HepG2 (cell line): Measurements from ENCODE around the gene ENC1. TPM values are rescaled to one million over a fixed set of nuclear protein-coding genes. Genes with fewer than 3 reads are reported as not detected.

ENCODE experiments used
- ATRX ChIP-seq: sonication (generic); formaldehyde crosslinking; IDR thresholded peaks from 2 replicates; pipeline ENCODE4 v1.4.0; 2020; ENCODE audit warnings: missing genetic modification reagents, borderline replicate concordance
- E2F2 ChIP-seq: sonication (generic); formaldehyde crosslinking; IDR thresholded peaks from 2 replicates; pipeline ENCODE4 v1.4.0; 2020; ENCODE audit warnings: missing genetic modification reagents, borderline replicate concordance
- HIC2 ChIP-seq: sonication (generic); formaldehyde crosslinking; IDR thresholded peaks from 2 replicates; pipeline ENCODE4 v1.9.0; 2022; ENCODE audit warnings: low read depth, missing genetic modification reagents
- LCORL ChIP-seq, 2 experiments: fragments of 450-650 bp in 1 of 2; sonication (generic) in 1 of 2; formaldehyde crosslinking in 1 of 2; IDR thresholded peaks; 2 replicates each; pipeline versions ENCODE4 v1.5.0 to v1.6.1; 2017 to 2020; ENCODE audit warnings: antibody characterized with exemption in 1 of 2, missing genetic modification reagents in 1 of 2
- NCOA1 ChIP-seq: sonication (generic); formaldehyde crosslinking; IDR thresholded peaks from 2 replicates; pipeline ENCODE4 v1.9.0; 2021; ENCODE audit warnings: missing genetic modification reagents
- RERE ChIP-seq: IDR thresholded peaks from 2 replicates; pipeline ENCODE4 v1.6.1; 2016; ENCODE audit warnings: low read depth, missing genetic modification reagents, missing compliant biosample characterization
- SPEN ChIP-seq: sonication (generic); formaldehyde crosslinking; IDR thresholded peaks from 2 replicates; pipeline ENCODE4 v1.5.1; 2020; ENCODE audit warnings: low read depth, mild to moderate bottlenecking, missing genetic modification reagents
- THAP8 ChIP-seq: sonication (generic); formaldehyde crosslinking; IDR thresholded peaks from 2 replicates; pipeline ENCODE4 v1.5.1; 2020; ENCODE audit warnings: missing genetic modification reagents, mild to moderate bottlenecking, borderline replicate concordance
- ZFAT ChIP-seq: sonication (generic); formaldehyde crosslinking; conservative IDR thresholded peaks from 2 replicates; pipeline ENCODE4 v1.8.1; 2023; ENCODE audit warnings: missing genetic modification reagents, inconsistent platforms
- ZNF207 ChIP-seq: fragments of 450-650 bp; IDR thresholded peaks from 2 replicates; pipeline ENCODE4 v1.6.1; 2016; ENCODE audit warnings: antibody characterized with exemption, borderline replicate concordance
- ZNF251 ChIP-seq: sonication (generic); formaldehyde crosslinking; IDR thresholded peaks from 2 replicates; pipeline ENCODE4 v1.9.0; 2021; ENCODE audit warnings: mild to moderate bottlenecking, missing genetic modification reagents
- ZNF503 ChIP-seq: sonication (generic); formaldehyde crosslinking; IDR thresholded peaks from 2 replicates; pipeline ENCODE4 v1.4.0; 2020; ENCODE audit warnings: missing genetic modification reagents
- ZNF816 ChIP-seq: sonication (generic); formaldehyde crosslinking; IDR thresholded peaks from 2 replicates; pipeline ENCODE4 v1.8.0; 2022; ENCODE audit warnings: missing genetic modification reagents, mild to moderate bottlenecking, borderline replicate concordance
- ZSCAN31 ChIP-seq: sonication (generic); formaldehyde crosslinking; IDR thresholded peaks from 2 replicates; pipeline ENCODE4 v1.5.0; 2020; ENCODE audit warnings: low read depth, mild to moderate bottlenecking, missing genetic modification reagents
- polyA plus RNA-seq, 8 experiments: library from polyadenylated mRNA; depleted of rRNA in 3 of 8; stranded (reverse) in 7 of 8; unstranded in 1 of 8; fragments of >200 nt; fragmentation: Illumina TruSeq in 4 of 8; extraction: Trizol in 4 of 8; gene quantifications; 2 replicates each; pipeline versions ENCODE4 v1.2.1 to v1.2.3, GENCODE V29; 2011 to 2016; ENCODE audit warnings: low read depth in 4 of 8, missing spikeins in 1 of 8, mixed read lengths in 1 of 8; ENCODE audit not compliant: insufficient read depth in 1 of 8
- total RNA-seq, 5 experiments: library from RNA; depleted of rRNA; stranded (reverse); fragments of >200 nt; fragmentation: Illumina TruSeq; extraction: Trizol; gene quantifications; 2 replicates each; pipeline ENCODE4 v1.2.3, GENCODE V29; 2016; ENCODE audit warnings: low read depth in 1 of 5

Gene ENC1
- total and polyA plus RNA-seq, 2 of the 13 experiments (the other 11 are each of a cell fraction or from before 2014, with no cell fraction given), result 63.8 to 64.4 TPM

GRCh38 chr5:74640954-74641734, 616 bp upstream of the ENC1 start (continued):
- 0 out of 2 replicates have a peak, but pooled peaks have one; percentile 48 for TF ChIP-seq RERE (CRISPR knock-in tag)
- TF ChIP-seq LCORL (IDR thresholded peaks at IDR 0.05), result peak; percentile 76
- no peak for TF ChIP-seq LCORL (CRISPR knock-in tag; IDR thresholded peaks at IDR 0.05)
- no peak for TF ChIP-seq ZNF207
- peak; percentile 56; the same call in 1 of the 2 replicates for TF ChIP-seq ZNF503 (CRISPR knock-in tag)
- no peak; the same call in 1 of the 2 replicates for TF ChIP-seq SPEN
- TF ChIP-seq ATRX, result no peak
- no peak for TF ChIP-seq ZNF816 (CRISPR knock-in tag)
- TF ChIP-seq HIC2 (CRISPR knock-in tag), result peak; percentile 56
- no peak for TF ChIP-seq ZSCAN31 (CRISPR knock-in tag)
- TF ChIP-seq E2F2, result peak; percentile 60; the same call in 1 of the 2 replicates
- no peak for TF ChIP-seq NCOA1 (CRISPR knock-in tag)
- TF ChIP-seq ZNF251 (CRISPR knock-in tag), result no peak
- no peak for TF ChIP-seq ZFAT (CRISPR knock-in tag)
- no peak for TF ChIP-seq THAP8 (CRISPR knock-in tag)
